ENCODE data around the gene STRBP.

DNA sequence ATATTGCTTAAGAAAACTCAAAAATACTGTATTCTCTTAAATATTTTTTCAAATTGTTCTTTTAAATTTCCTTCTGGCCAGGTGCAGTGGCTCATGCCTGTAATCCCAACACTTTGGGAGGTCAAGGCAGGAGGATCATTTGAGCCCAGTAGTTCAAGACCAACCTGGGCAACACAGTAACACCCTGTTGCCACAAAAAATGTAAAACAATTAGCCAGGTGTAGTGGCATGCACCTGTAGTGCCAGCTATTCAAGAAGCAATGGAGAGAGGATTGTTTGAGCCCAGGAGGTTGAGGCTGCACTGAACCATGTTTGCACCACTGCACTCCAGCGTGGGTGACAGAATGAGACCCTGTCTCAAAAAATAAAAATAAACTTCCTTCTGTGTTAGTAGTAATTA is 94.3 kb downstream of the STRBP start:
- TF ChIP-seq, protein P1, sequence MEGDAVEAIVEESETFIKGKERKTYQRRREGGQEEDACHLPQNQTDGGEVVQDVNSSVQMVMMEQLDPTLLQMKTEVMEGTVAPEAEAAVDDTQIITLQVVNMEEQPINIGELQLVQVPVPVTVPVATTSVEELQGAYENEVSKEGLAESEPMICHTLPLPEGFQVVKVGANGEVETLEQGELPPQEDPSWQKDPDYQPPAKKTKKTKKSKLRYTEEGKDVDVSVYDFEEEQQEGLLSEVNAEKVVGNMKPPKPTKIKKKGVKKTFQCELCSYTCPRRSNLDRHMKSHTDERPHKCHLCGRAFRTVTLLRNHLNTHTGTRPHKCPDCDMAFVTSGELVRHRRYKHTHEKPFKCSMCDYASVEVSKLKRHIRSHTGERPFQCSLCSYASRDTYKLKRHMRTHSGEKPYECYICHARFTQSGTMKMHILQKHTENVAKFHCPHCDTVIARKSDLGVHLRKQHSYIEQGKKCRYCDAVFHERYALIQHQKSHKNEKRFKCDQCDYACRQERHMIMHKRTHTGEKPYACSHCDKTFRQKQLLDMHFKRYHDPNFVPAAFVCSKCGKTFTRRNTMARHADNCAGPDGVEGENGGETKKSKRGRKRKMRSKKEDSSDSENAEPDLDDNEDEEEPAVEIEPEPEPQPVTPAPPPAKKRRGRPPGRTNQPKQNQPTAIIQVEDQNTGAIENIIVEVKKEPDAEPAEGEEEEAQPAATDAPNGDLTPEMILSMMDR (IDR thresholded peaks at IDR 0.05) = no peak
- TF ChIP-seq POLR2AphosphoS5 (IDR thresholded peaks at IDR 0.05; ENCODE audit: low read depth, low read length) (no peak), TCF7L2 (IDR thresholded peaks at IDR 0.05; ENCODE audit: low read depth, low read length) (no peak), SIN3A (IDR thresholded peaks at IDR 0.05; ENCODE audit: borderline replicate concordance, insufficient read depth, low read depth, low read length) (no peak)
- TF ChIP-seq, protein P2, sequence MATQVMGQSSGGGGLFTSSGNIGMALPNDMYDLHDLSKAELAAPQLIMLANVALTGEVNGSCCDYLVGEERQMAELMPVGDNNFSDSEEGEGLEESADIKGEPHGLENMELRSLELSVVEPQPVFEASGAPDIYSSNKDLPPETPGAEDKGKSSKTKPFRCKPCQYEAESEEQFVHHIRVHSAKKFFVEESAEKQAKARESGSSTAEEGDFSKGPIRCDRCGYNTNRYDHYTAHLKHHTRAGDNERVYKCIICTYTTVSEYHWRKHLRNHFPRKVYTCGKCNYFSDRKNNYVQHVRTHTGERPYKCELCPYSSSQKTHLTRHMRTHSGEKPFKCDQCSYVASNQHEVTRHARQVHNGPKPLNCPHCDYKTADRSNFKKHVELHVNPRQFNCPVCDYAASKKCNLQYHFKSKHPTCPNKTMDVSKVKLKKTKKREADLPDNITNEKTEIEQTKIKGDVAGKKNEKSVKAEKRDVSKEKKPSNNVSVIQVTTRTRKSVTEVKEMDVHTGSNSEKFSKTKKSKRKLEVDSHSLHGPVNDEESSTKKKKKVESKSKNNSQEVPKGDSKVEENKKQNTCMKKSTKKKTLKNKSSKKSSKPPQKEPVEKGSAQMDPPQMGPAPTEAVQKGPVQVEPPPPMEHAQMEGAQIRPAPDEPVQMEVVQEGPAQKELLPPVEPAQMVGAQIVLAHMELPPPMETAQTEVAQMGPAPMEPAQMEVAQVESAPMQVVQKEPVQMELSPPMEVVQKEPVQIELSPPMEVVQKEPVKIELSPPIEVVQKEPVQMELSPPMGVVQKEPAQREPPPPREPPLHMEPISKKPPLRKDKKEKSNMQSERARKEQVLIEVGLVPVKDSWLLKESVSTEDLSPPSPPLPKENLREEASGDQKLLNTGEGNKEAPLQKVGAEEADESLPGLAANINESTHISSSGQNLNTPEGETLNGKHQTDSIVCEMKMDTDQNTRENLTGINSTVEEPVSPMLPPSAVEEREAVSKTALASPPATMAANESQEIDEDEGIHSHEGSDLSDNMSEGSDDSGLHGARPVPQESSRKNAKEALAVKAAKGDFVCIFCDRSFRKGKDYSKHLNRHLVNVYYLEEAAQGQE (IDR thresholded peaks at IDR 0.05; ENCODE audit: insufficient read depth in 1 of 2, low read depth in 2 of 2, low read length in 1 of 2) = no peak

All from Panc1 (cell line).